NCI-H526 treated with DMSO at 0.1 percent for 48 hours (cell line): ENCODE measurements around the gene ZNF526.
"Not testable (repeated sequence)": the region's sequence is repeated elsewhere in the genome, so short reads cannot be mapped to it uniquely, and the experiment has no call there.

ENCODE experiments used
- DNase-seq: peaks from one replicate; lab custom pipeline; 2025; lab: John Stamatoyannopoulos, UW

Gene ZNF526

GRCh38 chr19:42247640-42248199, 27.6 kb downstream of the ZNF526 start:
- DNase-seq, result no peak

GRCh38 chr19:42248270-42249148, 28.4 kb downstream of the ZNF526 start:
- no peak for DNase-seq

GRCh38 chr19:42249149-42249750, 29.1 kb downstream of the ZNF526 start:
- no peak for DNase-seq

GRCh38 chr19:42249769-42250168, 29.7 kb downstream of the ZNF526 start:
- no peak for DNase-seq

GRCh38 chr19:42250183-42250665, 30.1 kb downstream of the ZNF526 start:
- no peak for DNase-seq

GRCh38 chr19:42250666-42251531, 30.8 kb downstream of the ZNF526 start:
- no peak for DNase-seq

GRCh38 chr19:42251572-42252358, 31.7 kb downstream of the ZNF526 start:
- DNase-seq, result no peak

- DNase-seq, result no peak
Observed at GRCh38 chr19:42252365-42253244, 32.5 kb downstream of the ZNF526 start.

GRCh38 chr19:42253245-42254088, 33.4 kb downstream of the ZNF526 start:
- DNase-seq, result peak; percentile 61

GRCh38 chr19:42254089-42254849, 34.2 kb downstream of the ZNF526 start:
- DNase-seq, result peak; percentile 43

GRCh38 chr19:42254850-42255765, 35.0 kb downstream of the ZNF526 start, which contains the start of gene ERF:
Gene ERF (minus strand): TSS chr19:42255128. CDS start chr19:42254999, 129 bp downstream.
- DNase-seq, result peak; percentile 76

- DNase-seq, result peak; percentile 33
Observed at GRCh38 chr19:42255766-42256745, 35.9 kb downstream of the ZNF526 start.

GRCh38 chr19:42257842-42258241, 37.7 kb downstream of the ZNF526 start:
- DNase-seq, result not testable (repeated sequence)

- no peak for DNase-seq
Observed at GRCh38 chr19:42261763-42262162, 41.7 kb downstream of the ZNF526 start.

GRCh38 chr19:42266105-42266504, 46.0 kb downstream of the ZNF526 start:
- not testable (repeated sequence) for DNase-seq
